Measurements from ENCODE around the gene THRB.

The THRB gene

DNA sequence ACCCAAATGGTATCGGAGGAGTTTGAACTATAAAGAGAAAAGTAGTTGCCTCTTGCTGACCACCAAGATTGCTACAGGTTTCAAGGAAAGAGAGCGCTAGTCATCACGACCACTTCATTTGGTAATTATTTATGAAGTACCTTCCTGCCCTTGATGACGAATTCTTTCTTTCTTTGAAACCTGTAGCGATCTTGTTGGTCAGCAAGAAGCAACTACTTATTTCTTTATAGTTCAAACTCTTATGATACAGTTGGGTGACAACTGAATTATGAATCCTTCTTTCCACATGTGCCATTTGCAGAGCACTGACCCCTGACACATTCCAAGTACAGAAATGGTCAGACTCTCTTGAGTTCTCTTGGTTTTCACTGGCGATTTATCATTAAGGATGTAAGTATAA lies 46.8 kb downstream of the THRB start:
- DNase-seq: no peak
- Mint-ChIP-seq H3K27me3 (ENCODE audit: low read depth, poor library complexity) (peaks cover 3% of the 10 kb centered on the region), H3K27ac (no peak overlapping the region), H3K4me3 (no peak overlapping the region), H3K9me3 (no peaks in the 10 kb centered on the region), H3K4me1 (peaks cover 13% of the 10 kb centered on the region), H3K36me3 (ENCODE audit: low read depth) (no peaks in the 10 kb centered on the region)
- TF ChIP-seq, protein P1, sequence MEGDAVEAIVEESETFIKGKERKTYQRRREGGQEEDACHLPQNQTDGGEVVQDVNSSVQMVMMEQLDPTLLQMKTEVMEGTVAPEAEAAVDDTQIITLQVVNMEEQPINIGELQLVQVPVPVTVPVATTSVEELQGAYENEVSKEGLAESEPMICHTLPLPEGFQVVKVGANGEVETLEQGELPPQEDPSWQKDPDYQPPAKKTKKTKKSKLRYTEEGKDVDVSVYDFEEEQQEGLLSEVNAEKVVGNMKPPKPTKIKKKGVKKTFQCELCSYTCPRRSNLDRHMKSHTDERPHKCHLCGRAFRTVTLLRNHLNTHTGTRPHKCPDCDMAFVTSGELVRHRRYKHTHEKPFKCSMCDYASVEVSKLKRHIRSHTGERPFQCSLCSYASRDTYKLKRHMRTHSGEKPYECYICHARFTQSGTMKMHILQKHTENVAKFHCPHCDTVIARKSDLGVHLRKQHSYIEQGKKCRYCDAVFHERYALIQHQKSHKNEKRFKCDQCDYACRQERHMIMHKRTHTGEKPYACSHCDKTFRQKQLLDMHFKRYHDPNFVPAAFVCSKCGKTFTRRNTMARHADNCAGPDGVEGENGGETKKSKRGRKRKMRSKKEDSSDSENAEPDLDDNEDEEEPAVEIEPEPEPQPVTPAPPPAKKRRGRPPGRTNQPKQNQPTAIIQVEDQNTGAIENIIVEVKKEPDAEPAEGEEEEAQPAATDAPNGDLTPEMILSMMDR (IDR thresholded peaks at IDR 0.05): no peak

DNA sequence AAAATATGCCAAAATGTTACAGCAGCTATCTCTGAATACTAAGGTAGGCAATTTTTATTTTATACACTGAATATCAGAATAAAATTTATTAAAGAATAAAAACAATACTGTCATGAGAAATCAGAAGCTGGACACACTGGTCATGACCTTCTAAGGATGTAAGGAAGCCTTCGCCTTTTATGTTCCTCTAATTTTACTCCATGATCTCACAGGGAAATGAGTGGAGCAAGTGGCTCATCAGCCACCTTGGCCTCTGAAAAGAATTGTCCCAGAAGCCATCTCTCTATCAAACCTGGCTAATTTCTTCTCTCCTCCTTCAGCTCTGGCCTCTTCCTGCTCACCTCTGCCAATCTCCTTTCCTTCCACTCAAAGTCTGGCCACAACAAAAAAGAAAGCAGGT lies 48.6 kb downstream of the THRB start:
- TF ChIP-seq, protein P1 (IDR thresholded peaks at IDR 0.05): no peak
- no peak overlapping the region for H3K4me3 Mint-ChIP-seq
- DNase-seq: no peak
- no peaks in the 10 kb centered on the region for H3K36me3 Mint-ChIP-seq (ENCODE audit: low read depth)
- peaks cover 9% of the 10 kb centered on the region for H3K4me1 Mint-ChIP-seq
- peaks cover 3% of the 10 kb centered on the region for H3K27me3 Mint-ChIP-seq (ENCODE audit: low read depth, poor library complexity)
- H3K9me3 Mint-ChIP-seq: no peaks in the 10 kb centered on the region
- no peak overlapping the region for H3K27ac Mint-ChIP-seq

DNA sequence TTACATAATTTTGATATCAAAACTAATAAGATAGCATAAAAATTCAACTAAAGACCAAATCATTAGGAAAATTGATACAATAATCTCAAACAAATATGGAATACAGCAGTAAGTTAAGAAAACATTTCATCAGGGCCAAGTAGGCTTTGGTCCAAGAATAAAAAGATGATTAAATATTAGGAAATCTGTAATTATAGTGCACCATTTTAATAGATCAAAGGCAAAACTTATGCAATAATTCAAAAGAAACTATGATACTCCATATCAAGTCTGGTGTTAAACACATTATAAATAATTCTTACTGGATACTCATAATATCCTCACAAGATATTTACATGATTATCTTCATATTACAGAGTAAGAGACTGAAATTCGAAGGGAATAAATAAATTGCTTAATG lies 51.2 kb downstream of the THRB start:
- no peak for DNase-seq
- Mint-ChIP-seq H3K27me3 (ENCODE audit: low read depth, poor library complexity) (no peaks in the 10 kb centered on the region), H3K4me1 (peaks cover 9% of the 10 kb centered on the region), H3K9me3 (no peaks in the 10 kb centered on the region), H3K27ac (no peak overlapping the region), H3K4me3 (no peak overlapping the region), H3K36me3 (ENCODE audit: low read depth) (no peaks in the 10 kb centered on the region)
- TF ChIP-seq, protein P1 (IDR thresholded peaks at IDR 0.05): no peak

DNA sequence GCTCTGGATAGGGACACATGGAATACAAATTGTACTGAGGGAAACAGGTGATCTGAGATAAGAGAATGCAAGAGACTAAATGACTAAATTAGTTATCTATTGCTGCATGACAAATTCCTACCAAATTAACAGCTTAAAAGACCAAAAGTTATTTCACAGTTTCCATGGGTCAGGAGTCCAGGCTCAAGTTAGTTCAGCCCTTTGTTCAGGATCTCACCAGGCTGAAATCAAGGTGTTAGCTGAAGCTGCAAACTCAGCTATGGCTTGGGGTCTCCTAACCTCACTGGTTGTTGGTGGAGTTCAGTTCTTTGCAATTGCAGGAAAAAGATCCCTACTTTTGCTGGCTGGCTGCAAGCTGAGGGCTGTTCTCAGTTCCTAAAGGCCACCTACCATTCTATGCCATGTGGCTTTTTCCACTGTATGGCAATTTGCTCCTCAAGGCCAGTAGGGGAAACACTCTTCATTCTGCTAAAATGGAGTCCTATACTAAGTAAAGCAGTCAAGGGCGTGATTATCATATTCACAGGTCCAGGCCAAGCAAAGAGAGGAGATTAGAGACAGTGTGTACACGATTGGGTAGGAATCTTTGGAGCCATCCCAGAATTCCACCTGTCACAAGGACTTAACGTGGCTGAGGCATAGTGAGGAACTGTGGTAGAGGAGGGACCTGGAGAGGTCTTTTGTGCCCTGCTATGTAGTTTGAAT lies 53.7 kb downstream of the THRB start:
- Mint-ChIP-seq H3K9me3 (no peaks in the 10 kb centered on the region), H3K36me3 (ENCODE audit: low read depth) (no peaks in the 10 kb centered on the region), H3K27me3 (ENCODE audit: low read depth, poor library complexity) (no peaks in the 10 kb centered on the region), H3K4me1 (no peaks in the 10 kb centered on the region), H3K4me3 (no peak overlapping the region), H3K27ac (no peak overlapping the region)
- TF ChIP-seq, protein P1 (IDR thresholded peaks at IDR 0.05): no peak
- no peak for DNase-seq

DNA sequence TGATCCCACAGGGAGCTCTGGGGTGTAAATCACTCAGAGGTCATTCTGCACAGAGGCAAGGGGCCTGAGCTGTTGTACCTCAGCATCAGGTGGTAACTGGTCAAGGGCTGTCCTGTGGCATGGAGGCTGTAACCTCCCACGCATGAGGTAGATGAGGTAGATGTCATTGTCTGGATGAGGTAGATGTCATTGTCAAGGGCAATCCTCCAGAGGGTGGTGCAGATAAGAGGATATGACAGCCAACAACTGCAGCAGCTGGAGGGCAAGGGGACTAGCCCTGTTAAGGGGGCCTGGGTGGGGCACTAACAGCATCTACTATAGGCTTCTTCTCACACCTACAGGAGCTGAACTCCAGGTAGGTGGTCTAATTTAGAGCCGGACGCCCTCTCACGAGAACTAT lies 55.6 kb downstream of the THRB start:
- H3K4me3 Mint-ChIP-seq: no peak overlapping the region
- TF ChIP-seq, protein P1 (IDR thresholded peaks at IDR 0.05): no peak
- H3K36me3 Mint-ChIP-seq (ENCODE audit: low read depth): no peaks in the 10 kb centered on the region
- no peak for DNase-seq
- H3K27ac Mint-ChIP-seq: no peak overlapping the region
- no peaks in the 10 kb centered on the region for H3K4me1 Mint-ChIP-seq
- H3K9me3 Mint-ChIP-seq: no peaks in the 10 kb centered on the region
- H3K27me3 Mint-ChIP-seq (ENCODE audit: low read depth, poor library complexity): no peaks in the 10 kb centered on the region

DNA sequence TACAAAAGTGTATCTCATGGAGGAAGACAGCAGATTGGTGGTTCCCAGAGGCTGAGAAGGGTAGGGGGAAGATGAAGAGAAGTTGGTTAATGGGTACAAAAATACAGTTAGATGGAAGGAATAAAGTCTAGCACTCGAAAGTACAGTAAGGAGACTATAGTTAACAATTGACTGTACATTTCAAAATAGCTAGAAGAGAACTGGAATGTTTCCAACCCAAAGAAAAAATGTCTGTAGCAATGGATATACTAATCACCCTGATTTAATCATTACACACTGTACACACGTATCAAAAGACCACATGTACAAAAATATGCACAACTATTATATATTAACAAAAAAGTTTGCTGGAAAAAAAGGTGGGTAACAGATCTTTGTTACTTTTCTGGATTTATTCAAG lies 57.3 kb downstream of the THRB start:
- no peak overlapping the region for H3K4me3 Mint-ChIP-seq
- no peaks in the 10 kb centered on the region for H3K36me3 Mint-ChIP-seq (ENCODE audit: low read depth)
- no peak overlapping the region for H3K27ac Mint-ChIP-seq
- no peaks in the 10 kb centered on the region for H3K27me3 Mint-ChIP-seq (ENCODE audit: low read depth, poor library complexity)
- no peaks in the 10 kb centered on the region for H3K4me1 Mint-ChIP-seq
- TF ChIP-seq, protein P1 (IDR thresholded peaks at IDR 0.05): no peak
- DNase-seq: no peak
- no peaks in the 10 kb centered on the region for H3K9me3 Mint-ChIP-seq
